ENCODE measurements around the gene NKAIN1. TPM values are rescaled to one million over a fixed set of nuclear protein-coding genes. Genes with fewer than 3 reads are reported as not detected.
"Not testable (repeated sequence)": the region's sequence is repeated elsewhere in the genome, so short reads cannot be mapped to it uniquely, and the experiment has no call there.

Gene NKAIN1
- polyA plus RNA-seq, 12 donors, result 0.90 to 9.1 (median 1.9) TPM; not detected in 1

DNA sequence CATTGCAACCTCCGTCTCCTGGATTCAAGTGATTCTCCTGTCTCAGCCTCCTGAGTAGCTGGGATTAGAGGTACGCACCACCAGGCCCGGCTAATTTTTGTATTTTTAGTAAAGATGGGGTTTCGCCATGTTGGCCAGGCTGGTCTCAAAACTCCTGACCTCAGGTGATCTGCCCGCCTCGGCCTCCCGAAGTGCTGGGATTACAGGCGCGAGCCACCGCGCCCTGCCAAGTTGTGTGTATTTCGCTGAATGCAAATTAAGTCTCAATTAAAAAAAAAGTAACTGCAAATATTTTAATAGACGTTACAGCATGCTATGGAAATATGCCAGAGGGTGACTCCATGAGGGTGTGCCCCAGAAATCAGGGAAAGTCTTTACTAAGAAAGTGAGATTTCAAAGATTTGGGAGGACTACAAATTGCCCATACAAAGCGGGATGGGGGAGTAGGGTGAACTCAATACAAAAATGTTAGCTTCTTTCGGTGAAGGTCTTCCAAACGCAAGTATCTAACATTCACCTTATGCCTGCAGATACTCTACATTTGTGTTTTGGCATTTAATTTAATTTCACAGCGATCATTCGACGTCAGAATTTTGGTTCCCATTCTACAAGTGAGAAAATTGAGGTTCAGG, 85.6 kb downstream of the NKAIN1 start:
- DNase-seq, result peak; percentile 7

- no peak for DNase-seq
Observed at GRCh38 chr1:31153423-31153822, 86.3 kb downstream of the NKAIN1 start.

- no peak for DNase-seq
Observed at GRCh38 chr1:31152181-31152795, 87.4 kb downstream of the NKAIN1 start.

DNA sequence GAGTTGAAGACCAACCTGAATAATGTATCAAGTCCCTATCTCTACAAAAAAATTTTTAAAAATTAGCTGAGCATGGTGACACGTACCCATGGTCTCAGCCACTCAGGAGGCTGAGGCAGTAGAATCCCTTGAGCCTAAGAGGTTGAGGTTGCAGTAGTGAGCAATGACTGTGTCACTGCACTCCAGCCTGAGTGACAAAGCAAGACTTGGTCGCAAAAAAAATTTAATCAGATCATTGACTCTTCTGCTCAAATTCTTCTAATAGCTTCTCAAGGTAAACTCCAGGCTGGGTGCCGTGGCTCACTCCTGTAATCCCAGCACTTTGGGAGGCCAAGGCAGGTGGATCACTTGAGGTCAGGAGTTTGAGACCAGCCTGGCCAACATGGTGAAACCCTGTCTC, 88.3 kb downstream of the NKAIN1 start:
- no peak for DNase-seq

- DNase-seq, result no peak
Observed at GRCh38 chr1:31148409-31148808, 91.3 kb downstream of the NKAIN1 start.

GRCh38 chr1:31145648-31146047, 94.0 kb downstream of the NKAIN1 start:
- no peak for DNase-seq

DNA sequence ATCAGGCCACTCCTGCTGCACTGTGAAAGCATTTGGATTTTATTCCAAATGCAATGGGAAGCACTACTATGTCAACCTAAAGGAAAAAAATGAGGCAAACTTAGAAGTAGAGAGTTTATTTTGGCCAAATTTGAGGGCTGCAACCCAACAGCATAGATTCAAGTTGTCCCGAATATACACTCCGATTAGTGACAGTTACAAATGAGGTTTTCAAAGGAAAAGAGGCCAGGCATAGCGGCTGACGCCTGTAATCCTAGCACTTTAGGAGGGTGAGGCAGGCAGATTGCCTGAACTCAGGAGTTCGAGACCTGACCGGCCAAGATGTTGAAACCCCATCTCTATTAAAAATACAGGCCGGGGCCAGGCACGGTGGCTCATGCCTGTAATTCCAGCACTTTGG, 95.2 kb downstream of the NKAIN1 start:
- no peak for DNase-seq

DNA sequence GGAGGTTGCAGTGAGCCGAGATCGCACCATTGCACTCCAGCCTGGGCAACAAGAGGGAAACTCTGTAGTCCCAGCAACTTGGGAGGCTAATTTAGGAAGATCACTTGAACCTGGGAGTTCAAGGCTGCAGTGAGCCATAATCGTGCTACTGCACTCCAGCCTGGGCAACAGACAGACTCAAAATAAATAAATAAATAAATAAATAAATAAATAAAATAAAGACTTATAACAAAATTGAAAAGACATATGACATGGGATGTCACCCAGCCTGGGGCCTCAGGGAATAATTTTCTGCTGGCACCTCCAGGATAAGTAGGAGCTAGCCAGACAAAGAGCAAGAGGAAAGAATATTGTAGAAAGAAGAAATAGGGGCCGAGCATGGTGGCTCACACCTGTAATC, 96.2 kb downstream of the NKAIN1 start:
- DNase-seq, result no peak

DNA sequence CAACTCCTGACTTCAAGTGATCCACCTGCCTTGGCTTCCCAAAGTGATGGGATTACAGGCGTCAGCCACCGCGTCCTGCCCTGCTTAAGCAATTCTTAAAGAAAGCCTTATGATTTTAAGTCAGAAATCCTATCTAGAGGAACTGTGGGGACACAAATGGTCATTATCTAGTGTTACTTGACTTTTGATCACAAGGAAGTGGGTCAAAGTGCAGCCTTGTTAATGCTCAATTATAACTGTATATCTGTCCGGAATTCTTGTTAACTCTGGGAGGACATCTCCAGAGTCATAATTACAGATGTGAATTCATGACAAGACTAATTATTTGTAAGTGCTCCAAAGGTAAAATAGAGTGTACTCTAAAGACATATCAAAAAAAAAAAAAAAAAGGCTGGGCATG, 97.3 kb downstream of the NKAIN1 start:
- DNase-seq, result no peak

GRCh38 chr1:31140299-31140698, 99.4 kb downstream of the NKAIN1 start:
- DNase-seq, result no peak

DNA sequence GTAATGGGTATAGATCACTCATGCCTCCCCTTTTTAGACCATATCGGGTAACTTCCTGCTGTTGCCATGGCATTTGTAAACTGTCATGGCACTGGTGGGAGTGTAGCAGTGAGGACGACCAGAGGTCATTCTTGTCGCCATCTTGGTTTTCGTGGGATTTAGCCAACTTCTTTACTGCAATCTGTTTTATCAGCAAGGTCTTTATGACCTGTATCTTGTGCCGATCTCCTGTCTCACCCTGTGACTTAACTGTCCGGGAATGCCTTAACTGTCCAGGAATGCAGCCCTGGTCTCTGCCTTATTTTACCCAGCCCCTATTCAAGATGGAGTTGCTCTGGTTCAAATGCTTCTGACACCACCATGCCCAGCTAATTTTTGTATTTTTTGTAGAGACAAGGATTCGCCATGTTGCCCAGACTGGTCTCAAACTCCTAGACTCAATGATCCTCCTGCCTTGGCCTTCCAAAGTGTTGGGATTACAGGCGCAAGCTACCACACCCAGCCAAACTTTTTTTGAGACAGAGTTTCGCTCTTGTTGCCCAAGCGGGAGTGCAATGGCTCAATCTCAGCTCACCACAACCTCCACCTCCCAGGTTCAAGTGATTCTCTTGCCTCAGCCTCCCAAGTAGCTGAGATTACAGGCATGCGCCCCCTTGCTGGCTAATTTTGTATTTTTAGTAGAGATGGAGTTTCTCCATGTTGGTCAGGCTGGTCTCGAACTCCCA, 100.7 kb downstream of the NKAIN1 start:
- DNase-seq, result not testable (repeated sequence)

- not testable (repeated sequence) for DNase-seq
Observed at GRCh38 chr1:31137873-31138272, 101.8 kb downstream of the NKAIN1 start.

DNA sequence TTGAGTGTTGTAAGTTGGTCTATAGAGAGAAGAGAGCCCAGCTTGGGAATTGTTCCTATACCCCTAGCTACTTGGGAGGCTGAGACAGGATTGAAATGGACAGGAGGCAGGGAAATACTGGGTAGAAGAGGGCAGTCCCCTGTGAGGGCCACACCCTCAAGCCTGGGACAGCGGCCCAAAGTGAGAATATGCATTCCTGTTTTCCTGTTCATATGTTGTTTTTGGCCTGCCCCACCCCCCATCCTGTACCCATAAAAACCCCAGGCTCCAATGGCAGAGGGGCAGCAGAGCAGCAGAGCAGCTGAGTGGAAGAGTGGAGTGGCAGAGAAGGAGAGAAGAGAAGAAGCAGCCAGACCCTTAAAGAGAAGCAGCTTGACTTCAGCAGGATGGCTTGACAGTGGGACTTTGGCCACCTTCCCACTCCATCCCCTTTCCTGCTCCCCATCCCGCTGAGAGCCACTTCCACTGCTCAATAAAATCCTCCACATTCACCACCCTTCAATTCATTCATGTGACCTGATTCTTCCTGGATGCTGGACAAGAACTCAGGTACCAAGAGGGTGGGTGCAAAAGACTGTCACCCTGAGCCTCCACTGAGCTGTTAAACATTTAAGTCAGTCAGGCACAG, 103.6 kb downstream of the NKAIN1 start:
- DNase-seq, result no peak

DNA sequence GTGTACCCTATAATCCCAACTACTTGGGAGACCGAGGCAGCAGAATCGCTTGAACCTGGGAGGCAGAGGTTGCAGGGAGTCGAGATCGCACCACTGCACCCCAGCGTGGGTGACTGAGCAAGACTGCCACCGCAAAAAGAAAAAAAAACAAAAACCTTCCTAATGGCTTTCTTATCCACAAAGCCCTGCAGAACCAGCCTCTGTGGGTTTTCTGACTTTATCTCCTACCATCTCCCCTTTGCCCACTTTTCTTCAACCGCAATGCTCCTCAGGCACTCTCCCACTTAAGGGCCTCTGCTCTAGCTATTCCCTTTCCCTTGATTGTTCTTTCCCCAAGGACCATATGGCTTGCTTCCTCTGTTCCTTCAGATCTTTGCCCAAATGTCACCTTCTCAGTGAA, 106.3 kb downstream of the NKAIN1 start:
- DNase-seq, result no peak

Other genes starting within 250 kb of the NKAIN1 start
- gene PUM1, start 174.2 kb downstream of the NKAIN1 start, polyA plus RNA-seq (ENCODE audit: insufficient read length in 12 of 12), result 10 to 100 TPM in 11 of 12 donors, not detected in 1; 54.4 to 83.6 (median 64.3) TPM
- gene SNRNP40, start 56.9 kb upstream of the NKAIN1 start, polyA plus RNA-seq (ENCODE audit: insufficient read length in 12 of 12), result 10 to 100 TPM in 11 of 12 donors, not detected in 1; 31.0 to 49.2 (median 42.2) TPM
- gene ZCCHC17, start 57.1 kb upstream of the NKAIN1 start, polyA plus RNA-seq (ENCODE audit: insufficient read length in 12 of 12), result 10 to 100 TPM in 11 of 12 donors, not detected in 1; 21.0 to 49.2 (median 28.9) TPM
- gene FABP3, start 133.2 kb upstream of the NKAIN1 start, polyA plus RNA-seq (ENCODE audit: insufficient read length in 12 of 12), result 100 to 1,000 TPM in 10 of 12 donors, 10 to 100 TPM in 1, not detected in 1; 96.3 to 205 (median 159) TPM
- 10 to 100 TPM in 11 of 12 donors, not detected in 1; 23.6 to 44.2 (median 32.3) TPM for gene SERINC2, start 173.3 kb upstream of the NKAIN1 start, polyA plus RNA-seq (ENCODE audit: insufficient read length in 12 of 12)